K562 (cell line): ENCODE data around the gene RPL21. TPM values are rescaled to one million over a fixed set of nuclear protein-coding genes. Genes with fewer than 3 reads are reported as not detected.

Experiments
- ATAC-seq: fragments of 200-7000 bp; cut with Tn5 transposase; 3 replicates; pipeline ENCODE4 v1.9.1; 2020; ENCODE audit warnings: moderate library complexity
- BruUV-seq: library from RNA; stranded (reverse); fragments of 400-500 nt; replicated peaks from 2 replicates; lab custom pipeline; 2021; lab: Mats Ljungman, UMichigan
- CTCF ChIA-PET: fragments of 300-600 bp; formaldehyde crosslinking; extraction: SDS; loops from one replicate; lab custom pipeline; 2021; ENCODE audit warnings: low intra/inter-chr PET ratio; lab: Yijun Ruan, JAX
- POLR2A ChIA-PET: fragments of 300-600, 350-650 bp; sonication (Branson Sonifier 250); formaldehyde crosslinking; extraction: SDS; loops from one replicate; lab custom pipeline; 2021; ENCODE audit warnings: antibody characterized with exemption, inconsistent platforms; lab: Yijun Ruan, JAX
- DNase-seq, 4 experiments: peaks; one replicate each; pipeline versions ENCODE4 v3.0.0 to v3.0.0-alpha.2; 2011 to 2018; ENCODE audit warnings: low spot score in 3 of 4, mixed read lengths in 3 of 4; ENCODE audit errors: extremely low read depth in 1 of 4
- FAIRE-seq: peaks from 2 replicates; lab custom pipeline; 2011; peaks lifted over from hg19 to GRCh38; lab: Jason Lieb, UNC
- H2AFZ ChIP-seq: 2 replicates; pipeline ENCODE4 v1.6.0; 2011; ENCODE audit warnings: low read depth, low read length, control low read depth, inconsistent platforms
- H3K27ac ChIP-seq: fragments of 200-600 bp; 3 replicates; pipeline ENCODE4 v1.8.0; 2011; ENCODE audit warnings: low read depth, mild to moderate bottlenecking, control low read depth, inconsistent platforms, low read length, moderate library complexity, mixed read lengths; ENCODE audit errors: extremely low read depth
- H3K27me3 ChIP-seq, 2 experiments: fragments of 300-600 bp in 1 of 2; 2 replicates in 1 of 2; 3 replicates in 1 of 2; pipeline versions ENCODE4 v1.6.0 to v1.8.0; 2011; ENCODE audit warnings: inconsistent platforms in 2 of 2, low read length in 2 of 2, mild to moderate bottlenecking in 1 of 2, mixed read lengths in 1 of 2, moderate library complexity in 1 of 2; ENCODE audit not compliant: control insufficient read depth in 2 of 2, insufficient read depth in 2 of 2
- H3K36me3 ChIP-seq: fragments of 300-600 bp; 3 replicates; pipeline ENCODE4 v1.8.0; 2011; ENCODE audit warnings: mild to moderate bottlenecking, low read length, inconsistent platforms; ENCODE audit not compliant: control insufficient read depth, insufficient read depth
- H3K4me1 ChIP-seq, 2 experiments: fragments of 200-600 bp in 1 of 2; replicated peaks in 1 of 2; 2 replicates in 1 of 2; 3 replicates in 1 of 2; pipeline versions ENCODE4 v1.5.1 to v1.8.0; 2011; ENCODE audit warnings: inconsistent platforms in 2 of 2, low read length in 2 of 2, mild to moderate bottlenecking in 1 of 2, mixed read lengths in 1 of 2, moderate library complexity in 1 of 2; ENCODE audit not compliant: control insufficient read depth in 2 of 2, insufficient read depth in 2 of 2
- H3K4me2 ChIP-seq: 2 replicates; pipeline ENCODE4 v1.6.1; 2011; ENCODE audit warnings: low read length, control low read depth, inconsistent platforms, mixed read lengths; ENCODE audit not compliant: insufficient read depth
- H3K4me3 ChIP-seq: fragments of 200-600 bp; sonication (generic), shearing (Covaris generic); 2 replicates; pipeline ENCODE4 v1.5.1; 2016; ENCODE audit warnings: control low read depth, inconsistent platforms
- H3K79me2 ChIP-seq: fragments of 200-600 bp; 3 replicates; pipeline ENCODE4 v1.8.0; 2011; ENCODE audit warnings: low read length, inconsistent platforms; ENCODE audit not compliant: control insufficient read depth, insufficient read depth
- H3K9ac ChIP-seq, 2 experiments: 2 replicates each; pipeline versions ENCODE4 v1.6.0 to v1.6.1; 2011; ENCODE audit warnings: low read depth in 2 of 2, low read length in 2 of 2, control low read depth in 1 of 2, inconsistent platforms in 1 of 2, mild to moderate bottlenecking in 1 of 2, mixed read lengths in 1 of 2; ENCODE audit not compliant: insufficient read depth in 1 of 2
- H3K9me1 ChIP-seq: one replicate; pipeline ENCODE4 v1.6.0; 2011; ENCODE audit warnings: inconsistent platforms, mild to moderate bottlenecking, low read length, moderate library complexity; ENCODE audit not compliant: control insufficient read depth, insufficient read depth
- H3K9me3 ChIP-seq: replicated peaks from 2 replicates; pipeline ENCODE4 v1.5.1; 2011; ENCODE audit warnings: low read depth, low read length, inconsistent platforms; ENCODE audit not compliant: control insufficient read depth, insufficient read depth
- H4K20me1 ChIP-seq: replicated peaks from 2 replicates; pipeline ENCODE4 v1.6.1; 2011; ENCODE audit warnings: low read length, inconsistent platforms, mixed read lengths; ENCODE audit not compliant: control insufficient read depth, insufficient read depth
- ARID2 ChIP-seq: fragments of 450-650 bp; IDR thresholded peaks from 2 replicates; pipeline ENCODE4 v1.6.1; 2017; ENCODE audit warnings: antibody characterized with exemption, mild to moderate bottlenecking
- GATAD2B ChIP-seq: fragments of 450-650 bp; IDR thresholded peaks from 2 replicates; pipeline ENCODE4 v1.6.1; 2017; ENCODE audit warnings: mild to moderate bottlenecking, borderline replicate concordance
- GTF2F1 ChIP-seq: IDR thresholded peaks from 2 replicates; pipeline ENCODE4 v1.6.1; 2011; ENCODE audit warnings: low read depth, low read length, improper control_type of control experiment
- L3MBTL2 ChIP-seq: fragments of 450-650 bp; IDR thresholded peaks from 2 replicates; pipeline ENCODE4 v1.6.1; 2016; ENCODE audit warnings: mild to moderate bottlenecking, moderate library complexity
- MEIS2 ChIP-seq: fragments of 450-650 bp; IDR thresholded peaks from 2 replicates; pipeline ENCODE4 v1.6.1; 2014; ENCODE audit warnings: mild to moderate bottlenecking; ENCODE audit not compliant: partially characterized antibody
- SMARCE1 ChIP-seq: fragments of 450-650 bp; IDR thresholded peaks from 2 replicates; pipeline ENCODE4 v1.7.1; 2016; ENCODE audit warnings: mild to moderate bottlenecking
- TRIM24 ChIP-seq, 2 experiments: fragments of 450-650 bp; IDR thresholded peaks; 2 replicates each; pipeline ENCODE4 v1.6.1; 2016
- ZNF583 ChIP-seq: fragments of 250-450 bp; sonication (Bioruptor Pico); IDR thresholded peaks from 2 replicates; pipeline ENCODE4 v1.4.0; 2020
- ZNF586 ChIP-seq: fragments of 450-650 bp; formaldehyde crosslinking; conservative IDR thresholded peaks from 2 replicates; pipeline ENCODE4 v1.4.0; 2020; ENCODE audit warnings: mild to moderate bottlenecking, moderate library complexity
- ZNF589 ChIP-seq: fragments of 200-800 bp; sonication (Bioruptor generic); IDR thresholded peaks from 2 replicates; pipeline ENCODE4 v1.6.1; 2016; ENCODE audit warnings: low read depth, missing genetic modification characterization, missing compliant biosample characterization
- WGBS: fragments of 100-300 bp; shearing (Covaris generic); methylation state at CpG from one replicate; pipeline ENCODE4 v1.1.6; 2016; ENCODE audit warnings: low coverage, mixed read lengths; ENCODE audit not compliant: insufficient coverage; ENCODE audit errors: missing lambda C conversion rate; 5-methylcytosine and 5-hydroxymethylcytosine counted together
- in situ Hi-C: fragments of 300-500 bp; cut with MboI; formaldehyde crosslinking; loops from 4 replicates; pipeline ENCODE4 v1.15.0; 2018; ENCODE audit warnings: inconsistent platforms, mixed read lengths
- intact Hi-C: fragments of 100-400 bp; cut with micrococcal nuclease; formaldehyde crosslinking; loops from 2 replicates; pipeline ENCODE4 v1.14.2; 2022
- polyA plus RNA-seq, 8 experiments: library from polyadenylated mRNA; depleted of rRNA in 4 of 8; stranded (reverse) in 5 of 8; unstranded in 3 of 8; fragments of >200 nt; fragmentation: Nextera tagmentation in 2 of 8; fragmentation: Illumina TruSeq in 1 of 8; extraction: Ambion mirVana in 2 of 8; extraction: Trizol in 1 of 8; gene quantifications; 2 replicates each; pipeline versions ENCODE4 v1.2.1 to v1.2.3, GENCODE V29; 2011 to 2014; ENCODE audit warnings: inconsistent platforms in 1 of 8, missing spikeins in 1 of 8
- total RNA-seq, 7 experiments: library from RNA; depleted of rRNA in 6 of 7; stranded (reverse); fragments of >200 nt in 6 of 7; fragmentation: Illumina TruSeq in 2 of 7; extraction: Trizol in 2 of 7; gene quantifications; 2 replicates each; pipeline versions ENCODE4 v1.2.1 to v1.2.3, GENCODE V29; 2011 to 2021; ENCODE audit warnings: low replicate concordance in 1 of 7
- TF ChIP-seq, protein P1 (sequence below): IDR thresholded peaks from 2 replicates; pipeline ENCODE4 v1.6.1; 2016; ENCODE audit warnings: missing genetic modification characterization, missing compliant biosample characterization
- TF ChIP-seq, protein P2 (sequence below): fragments of 450-650 bp; formaldehyde crosslinking; conservative IDR thresholded peaks from 2 replicates; pipeline ENCODE4 v1.4.0; 2022; ENCODE audit warnings: mild to moderate bottlenecking, missing genetic modification characterization

Gene RPL21
- total and polyA plus RNA-seq, 9 of the 15 experiments (the other 6 are each of a cell fraction or from before 2014, with no cell fraction given), result 622 to 4,203 (median 1,676) TPM

DNA sequence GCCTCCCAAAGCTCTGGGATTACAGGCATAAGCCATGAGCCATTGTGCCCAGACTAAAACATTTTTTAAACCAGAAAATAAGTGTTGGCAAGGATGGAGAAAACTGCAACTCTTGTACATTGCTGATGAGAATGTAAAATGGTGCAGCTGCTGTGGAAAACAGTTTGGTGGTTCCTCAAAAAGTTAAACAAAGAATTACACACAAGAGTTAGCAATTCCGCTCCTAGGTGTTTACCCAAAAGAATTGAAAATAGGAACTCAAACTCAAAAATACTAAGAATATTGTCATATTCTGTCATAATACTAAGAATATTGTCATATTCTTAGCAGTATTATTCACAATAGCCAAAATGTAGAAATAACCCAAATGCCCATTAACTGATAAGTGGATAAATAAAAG, 40.1 kb upstream of the RPL21 start:
- in situ Hi-C loops, result no loop called here
- Histone ChIP-seq H4K20me1 (no peaks in the 10 kb centered on the region), H3K4me3 (no peak overlapping the region), H3K27me3 (no peaks in the 10 kb centered on the region), H3K4me1 (peaks cover 0 to 3% of the 10 kb centered on the region in 2 experiments; a peak in 2 of 5 replicates), H3K27ac (no peak overlapping the region), H3K9me3 (no peaks in the 10 kb centered on the region), H3K9ac (no peak overlapping the region), H3K36me3 (no peaks in the 10 kb centered on the region), H3K4me2 (no peak overlapping the region), H3K79me2 (no peaks in the 10 kb centered on the region), H3K9me1 (no peaks in the 10 kb centered on the region), H2AFZ (no peak overlapping the region)
- FAIRE-seq, result no peak
- WGBS, result 79% methylated on average over 1 of the region's 1 CpG
- POLR2A ChIA-PET, result no interaction called here
- no TSS peak for BruUV-seq
- ATAC-seq, result no peak
- TF ChIP-seq TRIM24 (IDR thresholded peaks at IDR 0.05), result no peak
- TF ChIP-seq SMARCE1, result no peak
- TF ChIP-seq, protein P1, sequence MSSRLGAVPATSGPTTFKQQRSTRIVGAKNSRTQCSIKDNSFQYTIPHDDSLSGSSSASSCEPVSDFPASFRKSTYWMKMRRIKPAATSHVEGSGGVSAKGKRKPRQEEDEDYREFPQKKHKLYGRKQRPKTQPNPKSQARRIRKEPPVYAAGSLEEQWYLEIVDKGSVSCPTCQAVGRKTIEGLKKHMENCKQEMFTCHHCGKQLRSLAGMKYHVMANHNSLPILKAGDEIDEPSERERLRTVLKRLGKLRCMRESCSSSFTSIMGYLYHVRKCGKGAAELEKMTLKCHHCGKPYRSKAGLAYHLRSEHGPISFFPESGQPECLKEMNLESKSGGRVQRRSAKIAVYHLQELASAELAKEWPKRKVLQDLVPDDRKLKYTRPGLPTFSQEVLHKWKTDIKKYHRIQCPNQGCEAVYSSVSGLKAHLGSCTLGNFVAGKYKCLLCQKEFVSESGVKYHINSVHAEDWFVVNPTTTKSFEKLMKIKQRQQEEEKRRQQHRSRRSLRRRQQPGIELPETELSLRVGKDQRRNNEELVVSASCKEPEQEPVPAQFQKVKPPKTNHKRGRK, result no peak
- no peak for TF ChIP-seq ARID2
- no peak for TF ChIP-seq ZNF586 (CRISPR knock-in tag)
- TF ChIP-seq MEIS2, result no peak
- TF ChIP-seq, protein P2, sequence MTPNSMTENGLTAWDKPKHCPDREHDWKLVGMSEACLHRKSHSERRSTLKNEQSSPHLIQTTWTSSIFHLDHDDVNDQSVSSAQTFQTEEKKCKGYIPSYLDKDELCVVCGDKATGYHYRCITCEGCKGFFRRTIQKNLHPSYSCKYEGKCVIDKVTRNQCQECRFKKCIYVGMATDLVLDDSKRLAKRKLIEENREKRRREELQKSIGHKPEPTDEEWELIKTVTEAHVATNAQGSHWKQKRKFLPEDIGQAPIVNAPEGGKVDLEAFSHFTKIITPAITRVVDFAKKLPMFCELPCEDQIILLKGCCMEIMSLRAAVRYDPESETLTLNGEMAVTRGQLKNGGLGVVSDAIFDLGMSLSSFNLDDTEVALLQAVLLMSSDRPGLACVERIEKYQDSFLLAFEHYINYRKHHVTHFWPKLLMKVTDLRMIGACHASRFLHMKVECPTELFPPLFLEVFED (CRISPR knock-in tag), result no peak
- no peak for TF ChIP-seq ZNF589 (CRISPR knock-in tag)
- no peak for TF ChIP-seq ZNF583 (CRISPR knock-in tag)
- TF ChIP-seq GATAD2B, result no peak
- no peak for TF ChIP-seq L3MBTL2
- no peak for TF ChIP-seq GTF2F1
- intact Hi-C loops, result no loop called here
- no peak for DNase-seq
- CTCF ChIA-PET, result no interaction called here
